Measurements from ENCODE around the gene TBC1D10B. TPM values are rescaled to one million over a fixed set of nuclear protein-coding genes. Genes with fewer than 3 reads are reported as not detected.

The TBC1D10B gene
- total RNA-seq, 4 donors from 2014 or later: 34.4 to 43.2 (median 38.4) TPM

DNA sequence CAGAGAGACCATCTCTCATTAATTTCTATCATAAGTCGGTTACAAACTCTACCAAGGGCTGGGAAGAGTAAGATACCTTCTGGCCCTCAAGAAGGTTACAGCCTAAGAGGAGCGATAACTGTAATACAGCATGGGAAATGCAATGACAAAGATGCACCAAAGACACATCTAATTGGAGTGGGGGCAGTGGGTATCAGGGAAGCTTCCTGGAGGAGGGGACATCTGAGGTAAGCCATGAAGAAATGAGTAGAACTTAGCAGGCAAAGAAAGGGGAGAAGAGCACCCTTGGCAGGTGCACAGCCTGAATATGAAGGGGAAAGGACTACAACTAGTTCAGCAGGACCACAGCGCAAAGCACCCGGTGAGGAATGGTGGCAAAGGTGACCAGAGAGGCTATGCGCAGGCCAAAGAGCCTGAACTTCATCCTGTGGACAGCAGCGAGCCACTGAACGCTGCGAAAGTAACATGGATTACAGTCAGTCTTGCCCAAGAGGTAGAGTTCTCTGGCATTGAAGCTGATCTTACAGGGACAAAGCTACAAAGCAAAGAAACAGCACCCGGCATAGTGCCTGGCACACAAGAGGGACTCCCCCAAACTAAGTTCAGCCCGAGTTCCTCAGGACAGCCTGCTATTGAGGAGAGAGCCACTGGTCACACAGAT lies 2.8 kb downstream of the TBC1D10B start:
- DNase-seq (ENCODE audit: low spot score in 2 of 2): no peak
- peak overlapping the region; percentile 92 for H3K4me3 ChIP-seq

DNA sequence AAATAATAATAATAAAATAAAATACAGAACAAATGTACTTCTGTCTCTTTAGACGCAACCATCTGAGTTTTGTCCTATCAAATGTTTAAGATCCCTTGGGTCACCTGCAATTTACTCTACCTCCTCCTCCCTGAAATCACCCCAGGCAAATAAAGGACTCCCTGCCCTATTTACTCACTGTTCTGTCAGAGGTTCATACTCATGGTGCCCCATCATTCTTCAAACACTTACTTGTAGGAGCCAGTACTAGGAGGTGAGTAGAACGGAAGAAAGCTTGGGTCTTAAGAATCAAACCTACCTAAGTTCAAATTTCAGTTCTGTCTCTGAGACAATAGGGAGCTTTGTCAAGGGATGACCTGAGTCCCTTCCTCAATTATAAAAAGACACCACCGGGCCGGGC lies 3.8 kb downstream of the TBC1D10B start:
- DNase-seq (ENCODE audit: low spot score in 2 of 2): no peak
- TF ChIP-seq, protein P1, sequence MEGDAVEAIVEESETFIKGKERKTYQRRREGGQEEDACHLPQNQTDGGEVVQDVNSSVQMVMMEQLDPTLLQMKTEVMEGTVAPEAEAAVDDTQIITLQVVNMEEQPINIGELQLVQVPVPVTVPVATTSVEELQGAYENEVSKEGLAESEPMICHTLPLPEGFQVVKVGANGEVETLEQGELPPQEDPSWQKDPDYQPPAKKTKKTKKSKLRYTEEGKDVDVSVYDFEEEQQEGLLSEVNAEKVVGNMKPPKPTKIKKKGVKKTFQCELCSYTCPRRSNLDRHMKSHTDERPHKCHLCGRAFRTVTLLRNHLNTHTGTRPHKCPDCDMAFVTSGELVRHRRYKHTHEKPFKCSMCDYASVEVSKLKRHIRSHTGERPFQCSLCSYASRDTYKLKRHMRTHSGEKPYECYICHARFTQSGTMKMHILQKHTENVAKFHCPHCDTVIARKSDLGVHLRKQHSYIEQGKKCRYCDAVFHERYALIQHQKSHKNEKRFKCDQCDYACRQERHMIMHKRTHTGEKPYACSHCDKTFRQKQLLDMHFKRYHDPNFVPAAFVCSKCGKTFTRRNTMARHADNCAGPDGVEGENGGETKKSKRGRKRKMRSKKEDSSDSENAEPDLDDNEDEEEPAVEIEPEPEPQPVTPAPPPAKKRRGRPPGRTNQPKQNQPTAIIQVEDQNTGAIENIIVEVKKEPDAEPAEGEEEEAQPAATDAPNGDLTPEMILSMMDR (IDR thresholded peaks at IDR 0.05): no peak
- TF ChIP-seq EP300 (IDR thresholded peaks at IDR 0.05) (no peak), POLR2AphosphoS5 (IDR thresholded peaks at IDR 0.05) (no peak), POLR2A (IDR thresholded peaks at IDR 0.05) (no peak)
- Histone ChIP-seq H3K9me3 (no peaks in the 10 kb centered on the region), H3K27me3 (no peaks in the 10 kb centered on the region), H3K4me3 (no peak overlapping the region), H3K36me3 (peaks cover 43% of the 10 kb centered on the region), H3K27ac (no peak overlapping the region), H3K4me1 (peaks cover 43% of the 10 kb centered on the region)
- WGBS: 66% methylated on average over 4 of the region's 4 CpGs

More for the DNA sequence above, 2.8 kb downstream of the TBC1D10B start:
- 72% methylated on average over 10 of the region's 10 CpGs for WGBS
- Histone ChIP-seq H3K4me1 (peaks cover 43% of the 10 kb centered on the region), H3K9me3 (no peaks in the 10 kb centered on the region), H3K27me3 (no peaks in the 10 kb centered on the region), H3K36me3 (peaks cover 36% of the 10 kb centered on the region), H3K27ac (no peak overlapping the region)
- TF ChIP-seq EP300 (IDR thresholded peaks at IDR 0.05) (no peak), POLR2AphosphoS5 (IDR thresholded peaks at IDR 0.05) (no peak), POLR2A (IDR thresholded peaks at IDR 0.05) (no peak)
- TF ChIP-seq, protein P1 (IDR thresholded peaks at IDR 0.05): no peak

DNA sequence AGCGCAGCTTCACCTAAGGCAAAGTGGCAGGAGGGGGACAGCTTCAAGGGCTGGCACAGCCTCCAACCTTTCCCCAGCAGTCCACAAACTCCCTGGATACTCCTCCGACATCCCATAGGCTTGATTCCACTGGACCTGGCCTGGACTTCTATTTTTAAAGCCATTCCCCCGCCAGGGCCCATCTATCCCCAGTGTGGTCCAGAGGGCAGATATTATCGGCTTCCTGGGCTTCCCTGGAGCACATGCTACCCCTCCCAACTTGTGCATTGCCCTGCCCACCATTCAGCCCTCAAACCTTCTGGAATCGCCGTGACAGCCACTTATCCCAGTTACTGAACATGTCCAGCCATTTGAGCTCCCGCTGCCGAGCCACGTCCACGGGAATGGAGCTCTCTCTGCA lies 5.1 kb downstream of the TBC1D10B start:
- H3K4me3 ChIP-seq: no peak overlapping the region
- H3K9me3 ChIP-seq: no peaks in the 10 kb centered on the region
- no peaks in the 10 kb centered on the region for H3K27me3 ChIP-seq
- DNase-seq (ENCODE audit: low spot score in 2 of 2): no peak
- peaks cover 39% of the 10 kb centered on the region for H3K4me1 ChIP-seq
- no peak overlapping the region for H3K27ac ChIP-seq
- peaks cover 52% of the 10 kb centered on the region for H3K36me3 ChIP-seq
- WGBS: 86% methylated on average over 10 of the region's 10 CpGs
- TF ChIP-seq, protein P1 (IDR thresholded peaks at IDR 0.05): no peak
- no peak for TF ChIP-seq POLR2A (IDR thresholded peaks at IDR 0.05)
- TF ChIP-seq POLR2AphosphoS5 (IDR thresholded peaks at IDR 0.05): no peak
- no peak for TF ChIP-seq EP300 (IDR thresholded peaks at IDR 0.05)

DNA sequence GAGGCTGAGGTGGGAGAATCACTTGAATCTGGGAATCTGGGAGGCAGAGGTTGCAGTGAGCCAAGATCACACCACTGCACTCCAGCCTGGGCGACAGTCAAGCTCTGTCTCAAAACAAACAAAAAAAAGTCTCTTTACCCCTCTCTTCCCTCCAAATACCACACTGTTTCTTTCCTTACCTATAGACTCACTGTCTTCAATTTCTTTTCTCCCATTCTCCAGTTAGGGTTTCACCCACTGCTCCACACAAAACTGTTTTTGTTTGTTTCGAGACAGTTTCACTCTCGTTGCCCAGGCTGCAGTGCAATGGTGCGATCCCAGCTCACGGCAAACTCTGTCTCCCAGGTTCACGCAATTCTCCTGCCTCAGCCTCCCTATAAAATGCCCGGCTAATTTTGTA lies 9.1 kb downstream of the TBC1D10B start:
- DNase-seq (ENCODE audit: low spot score in 2 of 2): no peak

DNA sequence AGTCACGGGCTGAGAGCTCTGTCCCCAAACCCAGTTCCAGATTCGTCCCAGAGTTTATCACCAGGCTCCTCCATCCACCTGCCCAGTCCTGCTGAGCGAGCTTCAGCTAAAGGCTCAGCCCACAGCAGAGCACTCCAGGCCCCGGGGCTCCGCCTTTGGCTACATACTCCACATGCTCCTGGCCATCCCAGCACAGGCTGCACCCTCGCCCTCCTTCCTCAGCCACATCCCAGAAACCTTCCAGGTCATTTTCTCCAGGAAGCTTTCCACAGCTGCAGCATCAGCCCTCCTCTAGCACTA lies 10.5 kb downstream of the TBC1D10B start:
- no peak overlapping the region for H3K4me3 ChIP-seq
- no peaks in the 10 kb centered on the region for H3K27me3 ChIP-seq
- TF ChIP-seq POLR2A (IDR thresholded peaks at IDR 0.05) (no peak), POLR2AphosphoS5 (IDR thresholded peaks at IDR 0.05) (no peak), EP300 (IDR thresholded peaks at IDR 0.05) (no peak)
- TF ChIP-seq, protein P1 (IDR thresholded peaks at IDR 0.05): no peak
- no peaks in the 10 kb centered on the region for H3K9me3 ChIP-seq
- WGBS: 80% methylated on average over 6 of the region's 6 CpGs
- DNase-seq (ENCODE audit: low spot score in 2 of 2): no peak
- peaks cover 75% of the 10 kb centered on the region for H3K36me3 ChIP-seq
- no peak overlapping the region for H3K27ac ChIP-seq
- peaks cover 22% of the 10 kb centered on the region for H3K4me1 ChIP-seq

More for the DNA sequence above, 9.1 kb downstream of the TBC1D10B start:
- no peak overlapping the region for H3K4me3 ChIP-seq
- no peak overlapping the region for H3K27ac ChIP-seq
- no peaks in the 10 kb centered on the region for H3K9me3 ChIP-seq
- H3K4me1 ChIP-seq: peaks cover 17% of the 10 kb centered on the region
- TF ChIP-seq POLR2AphosphoS5 (IDR thresholded peaks at IDR 0.05) (no peak), POLR2A (IDR thresholded peaks at IDR 0.05) (no peak), EP300 (IDR thresholded peaks at IDR 0.05) (no peak)
- TF ChIP-seq, protein P1 (IDR thresholded peaks at IDR 0.05): no peak
- WGBS: 94% methylated on average over 7 of the region's 7 CpGs
- H3K27me3 ChIP-seq: no peaks in the 10 kb centered on the region
- H3K36me3 ChIP-seq: peaks cover 88% of the 10 kb centered on the region

Measured in suprapubic skin (tissue), 4 donors.